ENCODE measurements around the gene FOXG1. TPM values are rescaled to one million over a fixed set of nuclear protein-coding genes. Genes with fewer than 3 reads are reported as not detected.

Gene FOXG1
- total RNA-seq, 1 donor from 2014 or later, result 0.18 TPM

GRCh38 chr14:28779456-28779855 is 12.9 kb downstream of the FOXG1 start:
- Histone ChIP-seq H3K4me3 (ENCODE audit: insufficient read depth, low read depth, low read length) (no peak overlapping the region), H3K27me3 (ENCODE audit: insufficient read depth, low read length) (peaks cover 83% of the 10 kb centered on the region), H3K9me3 (ENCODE audit: insufficient read depth, low read depth, low read length) (no peaks in the 10 kb centered on the region), H3K4me1 (ENCODE audit: insufficient read depth, low read length) (no peaks in the 10 kb centered on the region), H3K4me2 (ENCODE audit: low read length) (no peak overlapping the region), H3K79me2 (ENCODE audit: insufficient read depth, low read length) (peaks cover 84% of the 10 kb centered on the region), H2AFZ (ENCODE audit: low read depth, low read length) (no peak overlapping the region), H3K36me3 (ENCODE audit: insufficient read depth, low read length) (no peaks in the 10 kb centered on the region), H4K20me1 (ENCODE audit: insufficient read depth, low read length) (no peaks in the 10 kb centered on the region), H3K9ac (ENCODE audit: low read length) (no peak overlapping the region), H3K27ac (ENCODE audit: low read depth, low read length) (no peak overlapping the region)
- H3K27ac Mint-ChIP-seq (ENCODE audit: unreplicated experiment), result no peak overlapping the region
- H3K36me3 Mint-ChIP-seq (ENCODE audit: low read depth, unreplicated experiment), result no peaks in the 10 kb centered on the region
- H3K4me3 Mint-ChIP-seq (ENCODE audit: unreplicated experiment), result no peak overlapping the region
- no peak for FAIRE-seq
- H3K27me3 Mint-ChIP-seq (ENCODE audit: low read depth, unreplicated experiment), result peaks cover 95% of the 10 kb centered on the region
- TF ChIP-seq CTCF (IDR thresholded peaks at IDR 0.05; ENCODE audit: insufficient read depth, low read depth, low read length) (no peak), EZH2 (IDR thresholded peaks at IDR 0.05; ENCODE audit: insufficient read depth, low read length) (no peak)
- peaks cover 1% of the 10 kb centered on the region for H3K9me3 Mint-ChIP-seq (ENCODE audit: unreplicated experiment)
- DNase-seq (ENCODE audit: low read depth), result no peak
- H3K4me1 Mint-ChIP-seq (ENCODE audit: low read depth, unreplicated experiment), result peaks cover 2% of the 10 kb centered on the region

- H3K79me2 ChIP-seq (ENCODE audit: insufficient read depth, low read length), result peaks cover 75% of the 10 kb centered on the region
- H3K27me3 Mint-ChIP-seq (ENCODE audit: low read depth, unreplicated experiment), result peaks cover 89% of the 10 kb centered on the region
- H3K9me3 Mint-ChIP-seq (ENCODE audit: unreplicated experiment), result no peaks in the 10 kb centered on the region
- H3K36me3 ChIP-seq (ENCODE audit: insufficient read depth, low read length), result no peaks in the 10 kb centered on the region
- peaks cover 70% of the 10 kb centered on the region for H3K27me3 ChIP-seq (ENCODE audit: insufficient read depth, low read length)
- H3K4me3 Mint-ChIP-seq (ENCODE audit: unreplicated experiment), result no peak overlapping the region
- H3K36me3 Mint-ChIP-seq (ENCODE audit: low read depth, unreplicated experiment), result no peaks in the 10 kb centered on the region
- TF ChIP-seq CTCF (IDR thresholded peaks at IDR 0.05; ENCODE audit: insufficient read depth, low read depth, low read length), result no peak
- TF ChIP-seq EZH2 (IDR thresholded peaks at IDR 0.05; ENCODE audit: insufficient read depth, low read length), result no peak
- peaks cover 4% of the 10 kb centered on the region for H3K4me1 Mint-ChIP-seq (ENCODE audit: low read depth, unreplicated experiment)
- H3K27ac Mint-ChIP-seq (ENCODE audit: unreplicated experiment), result no peak overlapping the region
- peak overlapping the region; percentile 0 for H3K27ac ChIP-seq (ENCODE audit: low read depth, low read length)
- no peaks in the 10 kb centered on the region for H3K9me3 ChIP-seq (ENCODE audit: insufficient read depth, low read depth, low read length)
- H4K20me1 ChIP-seq (ENCODE audit: insufficient read depth, low read length), result no peaks in the 10 kb centered on the region
- peaks cover 6% of the 10 kb centered on the region for H3K4me1 ChIP-seq (ENCODE audit: insufficient read depth, low read length)
- H3K9ac ChIP-seq (ENCODE audit: low read length), result no peak overlapping the region
- no peak overlapping the region for H2AFZ ChIP-seq (ENCODE audit: low read depth, low read length)
- peak overlapping the region; percentile 2 for H3K4me2 ChIP-seq (ENCODE audit: low read length)
- FAIRE-seq (no peak), DNase-seq (ENCODE audit: low read depth) (no peak)
- no peak overlapping the region for H3K4me3 ChIP-seq (ENCODE audit: insufficient read depth, low read depth, low read length)
Measured at GRCh38 chr14:28780843-28781820, 14.5 kb downstream of the FOXG1 start.

GRCh38 chr14:28782301-28782700 is 15.7 kb downstream of the FOXG1 start:
- Mint-ChIP-seq H3K9me3 (ENCODE audit: unreplicated experiment) (no peaks in the 10 kb centered on the region), H3K36me3 (ENCODE audit: low read depth, unreplicated experiment) (no peaks in the 10 kb centered on the region), H3K4me3 (ENCODE audit: unreplicated experiment) (no peak overlapping the region), H3K27ac (ENCODE audit: unreplicated experiment) (no peak overlapping the region), H3K27me3 (ENCODE audit: low read depth, unreplicated experiment) (peaks cover 79% of the 10 kb centered on the region), H3K4me1 (ENCODE audit: low read depth, unreplicated experiment) (peaks cover 4% of the 10 kb centered on the region)
- DNase-seq (ENCODE audit: low read depth) (no peak), FAIRE-seq (no peak)
- Histone ChIP-seq H3K4me3 (ENCODE audit: insufficient read depth, low read depth, low read length) (no peak overlapping the region), H3K9ac (ENCODE audit: low read length) (no peak overlapping the region), H2AFZ (ENCODE audit: low read depth, low read length) (no peak overlapping the region), H3K79me2 (ENCODE audit: insufficient read depth, low read length) (peaks cover 72% of the 10 kb centered on the region), H3K27me3 (ENCODE audit: insufficient read depth, low read length) (peaks cover 61% of the 10 kb centered on the region), H3K4me2 (ENCODE audit: low read length) (peak overlapping the region; percentile 24), H3K27ac (ENCODE audit: low read depth, low read length) (no peak overlapping the region), H3K9me3 (ENCODE audit: insufficient read depth, low read depth, low read length) (no peaks in the 10 kb centered on the region), H4K20me1 (ENCODE audit: insufficient read depth, low read length) (no peaks in the 10 kb centered on the region), H3K4me1 (ENCODE audit: insufficient read depth, low read length) (peaks cover 6% of the 10 kb centered on the region), H3K36me3 (ENCODE audit: insufficient read depth, low read length) (no peaks in the 10 kb centered on the region)
- TF ChIP-seq EZH2 (IDR thresholded peaks at IDR 0.05; ENCODE audit: insufficient read depth, low read length), result no peak

Data from astrocyte (in vitro differentiated cells and primary cell).